ENCODE results near the gene AGAP3.

AGAP3 gene

DNA sequence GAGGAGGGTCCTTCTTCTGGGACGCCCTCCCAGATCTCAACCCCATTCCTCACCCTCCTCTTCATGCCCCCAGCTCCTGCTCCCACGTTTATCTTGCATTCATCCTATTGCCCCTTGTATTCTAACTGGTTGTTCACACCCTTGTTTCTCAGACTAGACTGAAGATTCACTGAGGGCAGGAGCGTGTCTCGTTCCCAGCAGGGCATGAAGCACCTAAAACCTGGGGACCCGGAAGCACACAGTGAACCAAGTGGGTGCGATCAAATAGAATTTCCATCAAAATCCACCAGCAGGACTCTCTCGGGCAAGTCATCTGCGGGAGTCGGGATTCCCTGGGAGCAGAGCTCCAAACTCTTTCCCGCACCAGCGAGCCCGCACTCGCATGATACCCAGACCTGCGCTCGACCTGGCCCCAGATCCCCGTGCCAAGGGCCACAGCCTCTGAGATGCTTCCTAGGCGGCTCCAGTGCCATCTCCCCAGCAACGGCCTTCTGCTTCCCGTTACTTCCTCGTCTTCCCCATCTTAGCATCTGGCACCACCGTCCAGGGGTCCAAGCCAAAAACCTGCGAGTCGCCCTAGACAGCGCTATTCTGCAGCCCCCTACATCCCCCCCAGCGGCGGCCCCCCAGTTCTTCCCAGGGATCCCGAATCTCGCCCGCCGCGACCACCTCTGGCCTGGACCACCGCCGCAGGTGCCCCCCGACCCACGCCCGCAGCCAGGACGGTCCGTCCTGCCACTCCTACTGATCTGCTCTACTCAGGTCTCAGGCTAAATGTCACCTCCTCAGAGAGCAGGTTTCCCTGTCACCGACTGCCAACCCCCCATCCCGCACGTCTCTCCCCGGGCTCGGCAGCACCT, 87.3 kb downstream of the AGAP3 start:
- Histone ChIP-seq H3K36me3 (ENCODE audit: insufficient read depth, low read depth, low read length) (no peaks in the 10 kb centered on the region), H3K27me3 (ENCODE audit: insufficient read depth, low read length) (peaks cover 77% of the 10 kb centered on the region), H3K9me3 (ENCODE audit: insufficient read depth, low read depth, low read length) (no peaks in the 10 kb centered on the region), H3K4me3 (ENCODE audit: low read length) (no peak overlapping the region), H3K4me1 (ENCODE audit: insufficient read depth, low read length) (0 out of 2 replicates have a peak, but pooled peaks cover under 1% of the 10 kb centered on the region), H3K27ac (ENCODE audit: low read length) (no peak overlapping the region), H3K9ac (ENCODE audit: low read depth, low read length) (no peak overlapping the region)

DNA sequence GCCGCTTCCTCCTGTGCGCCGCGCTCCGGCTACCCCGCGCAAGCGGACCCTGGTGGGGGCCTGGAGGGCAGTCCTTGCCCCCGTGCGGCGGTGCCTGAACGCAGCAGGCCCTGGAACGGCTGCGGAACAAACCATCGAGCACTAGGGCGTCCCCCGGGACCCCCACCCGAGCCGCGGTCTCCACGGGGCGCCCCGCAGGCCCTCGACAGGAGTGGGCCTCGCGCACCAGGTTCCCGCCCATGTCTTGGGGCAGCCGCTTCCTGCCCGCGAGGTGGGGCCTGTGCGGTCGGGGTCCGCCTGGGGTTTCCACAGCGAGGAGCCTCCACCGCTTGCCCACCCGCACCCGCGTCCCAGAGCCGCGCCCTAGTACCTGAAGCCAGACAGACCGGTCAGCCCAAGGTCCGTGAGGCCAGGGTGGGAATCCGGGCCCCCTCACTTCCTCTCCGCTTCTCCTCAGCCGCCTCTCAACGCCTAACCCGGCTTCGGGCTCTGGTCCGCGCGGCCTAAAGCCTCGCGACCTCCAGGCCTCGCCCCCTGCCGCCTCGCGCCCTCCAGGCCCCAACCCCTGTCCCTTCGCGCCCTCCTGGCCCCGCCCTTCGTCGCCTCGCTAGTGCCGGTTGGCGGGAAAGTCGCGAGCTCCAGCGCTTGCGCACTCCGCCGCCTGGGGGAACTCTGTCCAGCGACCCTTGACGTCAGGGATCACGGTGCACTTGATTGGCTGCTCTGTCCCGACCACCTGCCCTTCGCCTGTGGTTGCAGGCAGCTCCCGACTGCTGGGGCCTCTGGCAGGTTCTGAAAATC, 88.2 kb downstream of the AGAP3 start:
- H3K4me1 ChIP-seq (ENCODE audit: insufficient read depth, low read length), result no peaks in the 10 kb centered on the region
- no peaks in the 10 kb centered on the region for H3K36me3 ChIP-seq (ENCODE audit: insufficient read depth, low read depth, low read length)
- H3K4me3 ChIP-seq (ENCODE audit: low read length), result no peak overlapping the region
- no peak overlapping the region for H3K27ac ChIP-seq (ENCODE audit: low read length)
- peaks cover 69% of the 10 kb centered on the region for H3K27me3 ChIP-seq (ENCODE audit: insufficient read depth, low read length)
- H3K9ac ChIP-seq (ENCODE audit: low read depth, low read length), result no peak overlapping the region
- no peaks in the 10 kb centered on the region for H3K9me3 ChIP-seq (ENCODE audit: insufficient read depth, low read depth, low read length)

DNA sequence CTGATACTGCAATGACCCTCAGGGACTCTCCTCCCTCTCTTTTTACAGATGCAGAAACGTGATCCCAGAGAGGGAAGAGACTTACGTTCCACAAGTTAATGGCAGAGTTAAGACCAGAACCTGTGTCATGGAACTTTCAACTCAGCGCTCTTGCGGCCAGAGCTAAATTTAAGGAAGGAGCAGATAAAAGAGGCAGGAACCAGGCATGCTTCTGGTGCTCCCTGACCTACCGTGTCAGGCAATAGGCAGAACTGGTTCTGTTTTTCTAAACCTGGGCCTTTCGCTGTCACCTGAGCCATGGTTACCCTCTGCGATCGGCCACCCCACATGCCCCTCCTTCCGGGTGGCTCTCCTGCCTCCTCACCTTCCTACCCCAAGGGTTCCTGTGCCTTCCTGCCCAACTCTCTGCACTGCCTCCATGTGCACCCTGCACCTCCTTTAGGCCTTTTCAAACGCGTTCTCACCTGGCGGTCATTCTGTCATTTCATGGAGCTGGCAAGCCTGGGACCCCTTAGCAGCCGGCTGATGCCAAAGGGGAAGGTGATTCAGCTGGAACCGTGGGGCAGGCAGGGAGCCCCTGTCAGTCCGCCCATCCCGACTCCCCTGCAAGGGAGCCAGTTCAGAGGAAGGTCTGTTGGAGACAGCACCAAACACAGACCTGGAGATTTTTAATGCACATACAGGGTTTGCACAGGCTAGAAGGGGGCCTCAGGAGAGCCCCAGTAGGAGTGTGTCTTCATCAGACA, 88.9 kb downstream of the AGAP3 start:
- Histone ChIP-seq H3K27me3 (ENCODE audit: insufficient read depth, low read length) (peaks cover 61% of the 10 kb centered on the region), H3K4me3 (ENCODE audit: low read length) (no peak overlapping the region), H3K27ac (ENCODE audit: low read length) (no peak overlapping the region), H3K4me1 (ENCODE audit: insufficient read depth, low read length) (no peaks in the 10 kb centered on the region), H3K9ac (ENCODE audit: low read depth, low read length) (no peak overlapping the region), H3K9me3 (ENCODE audit: insufficient read depth, low read depth, low read length) (no peaks in the 10 kb centered on the region), H3K36me3 (ENCODE audit: insufficient read depth, low read depth, low read length) (no peaks in the 10 kb centered on the region)

DNA sequence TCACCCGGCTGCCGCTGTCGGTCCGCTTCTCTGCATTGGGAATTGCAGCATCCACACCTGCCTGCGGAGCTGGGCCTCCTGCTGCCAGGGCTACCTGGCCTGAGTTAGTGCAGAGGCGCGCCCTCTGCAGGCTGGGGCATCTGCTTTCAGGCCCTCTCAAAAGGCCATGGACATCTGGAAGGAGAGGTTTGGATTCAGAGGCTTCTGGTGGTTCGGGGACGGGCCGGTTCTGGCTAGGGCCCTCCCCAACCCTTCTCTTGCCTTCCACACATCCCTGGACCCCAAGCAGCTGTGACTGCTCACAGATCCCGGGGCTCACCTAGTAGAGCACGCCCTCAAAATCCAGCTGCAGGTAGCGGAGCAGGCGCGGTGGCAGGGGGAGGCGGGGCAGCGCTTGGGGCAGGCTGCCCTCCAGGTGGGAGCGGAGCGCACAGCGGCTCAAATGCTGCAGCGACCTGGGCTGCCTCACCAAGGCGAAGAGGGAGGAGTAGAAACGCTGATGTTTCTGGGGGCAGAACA, 89.6 kb downstream of the AGAP3 start:
- no peaks in the 10 kb centered on the region for H3K4me1 ChIP-seq (ENCODE audit: insufficient read depth, low read length)
- H3K36me3 ChIP-seq (ENCODE audit: insufficient read depth, low read depth, low read length), result no peaks in the 10 kb centered on the region
- H3K9ac ChIP-seq (ENCODE audit: low read depth, low read length), result no peak overlapping the region
- H3K4me3 ChIP-seq (ENCODE audit: low read length), result no peak overlapping the region; the same call in 1 of the 2 replicates
- peaks cover 55% of the 10 kb centered on the region for H3K27me3 ChIP-seq (ENCODE audit: insufficient read depth, low read length)
- H3K9me3 ChIP-seq (ENCODE audit: insufficient read depth, low read depth, low read length), result no peaks in the 10 kb centered on the region
- H3K27ac ChIP-seq (ENCODE audit: low read length), result no peak overlapping the region

DNA sequence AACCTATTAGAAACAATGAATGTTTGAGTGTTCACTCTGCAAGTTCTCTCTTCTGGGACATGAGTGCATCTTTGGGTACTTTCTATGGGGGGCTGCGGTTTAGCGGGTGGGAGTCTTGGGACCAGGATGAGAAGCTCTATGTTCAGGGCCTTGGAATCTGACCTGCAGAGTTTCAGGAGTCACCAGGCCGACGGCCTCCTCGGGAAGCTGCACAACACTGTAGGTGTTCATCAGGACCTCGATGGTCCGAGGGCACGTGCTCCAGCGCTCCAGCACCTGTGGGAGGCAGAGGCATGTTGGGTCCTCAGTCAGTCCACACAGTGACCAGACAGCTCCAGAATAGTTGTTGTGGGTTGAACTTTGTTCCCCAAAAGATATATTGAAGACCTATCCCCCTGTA, 90.1 kb downstream of the AGAP3 start:
- H3K4me3 ChIP-seq (ENCODE audit: low read length), result no peak overlapping the region; the same call in 1 of the 2 replicates
- H3K27me3 ChIP-seq (ENCODE audit: insufficient read depth, low read length), result peaks cover 49% of the 10 kb centered on the region
- no peaks in the 10 kb centered on the region for H3K4me1 ChIP-seq (ENCODE audit: insufficient read depth, low read length)
- no peaks in the 10 kb centered on the region for H3K9me3 ChIP-seq (ENCODE audit: insufficient read depth, low read depth, low read length)
- H3K27ac ChIP-seq (ENCODE audit: low read length), result no peak overlapping the region
- no peaks in the 10 kb centered on the region for H3K36me3 ChIP-seq (ENCODE audit: insufficient read depth, low read depth, low read length)
- no peak overlapping the region for H3K9ac ChIP-seq (ENCODE audit: low read depth, low read length)

DNA sequence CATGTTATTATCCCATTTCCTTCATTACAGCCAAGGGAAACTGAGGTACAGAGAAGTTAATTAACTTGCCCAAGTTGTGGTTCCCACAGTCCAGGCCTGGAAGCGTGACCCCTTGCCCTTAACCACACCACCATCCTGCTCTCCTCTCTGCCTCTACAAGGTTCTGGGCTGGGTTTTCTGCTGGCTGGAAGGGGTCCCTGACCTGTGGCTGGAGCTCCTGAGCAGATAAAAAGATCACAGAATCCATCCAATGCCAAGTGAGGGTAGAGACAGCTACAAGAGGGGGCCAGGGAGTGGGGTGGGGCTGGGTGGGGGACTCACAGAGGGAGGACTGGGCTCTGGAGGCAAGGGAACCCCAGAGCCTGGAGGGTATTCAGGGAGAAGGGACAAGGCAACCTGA, 91.0 kb downstream of the AGAP3 start:
- Histone ChIP-seq H3K27me3 (ENCODE audit: insufficient read depth, low read length) (peaks cover 41% of the 10 kb centered on the region), H3K36me3 (ENCODE audit: insufficient read depth, low read depth, low read length) (no peaks in the 10 kb centered on the region), H3K4me1 (ENCODE audit: insufficient read depth, low read length) (no peaks in the 10 kb centered on the region), H3K9ac (ENCODE audit: low read depth, low read length) (no peak overlapping the region), H3K27ac (ENCODE audit: low read length) (no peak overlapping the region), H3K4me3 (ENCODE audit: low read length) (no peak overlapping the region), H3K9me3 (ENCODE audit: insufficient read depth, low read depth, low read length) (no peaks in the 10 kb centered on the region)

DNA sequence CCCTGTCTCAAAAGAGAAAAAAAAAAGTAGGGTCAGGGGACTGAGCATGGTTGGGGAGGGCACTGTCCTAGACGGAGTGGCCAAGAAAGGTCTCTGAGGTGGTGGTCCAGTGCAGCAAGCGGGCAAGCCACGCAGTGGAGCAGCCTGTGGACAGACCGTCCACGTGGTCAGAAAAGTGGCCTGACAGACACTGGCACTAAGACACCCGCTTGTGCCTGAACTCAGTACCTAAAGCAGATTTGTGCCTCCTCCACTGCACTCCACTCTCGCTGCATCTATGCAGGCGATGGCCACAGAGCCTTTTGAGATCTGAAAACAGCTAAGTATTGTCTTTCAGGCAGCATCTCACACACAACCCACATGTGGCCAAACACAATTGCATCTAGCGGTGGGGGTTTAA, 92.0 kb downstream of the AGAP3 start:
- H3K27ac ChIP-seq (ENCODE audit: low read length), result no peak overlapping the region
- H3K4me3 ChIP-seq (ENCODE audit: low read length), result no peak overlapping the region
- peaks cover 37% of the 10 kb centered on the region for H3K27me3 ChIP-seq (ENCODE audit: insufficient read depth, low read length)
- H3K9me3 ChIP-seq (ENCODE audit: insufficient read depth, low read depth, low read length), result no peaks in the 10 kb centered on the region
- no peaks in the 10 kb centered on the region for H3K4me1 ChIP-seq (ENCODE audit: insufficient read depth, low read length)
- H3K9ac ChIP-seq (ENCODE audit: low read depth, low read length), result no peak overlapping the region
- H3K36me3 ChIP-seq (ENCODE audit: insufficient read depth, low read depth, low read length), result no peaks in the 10 kb centered on the region

DNA sequence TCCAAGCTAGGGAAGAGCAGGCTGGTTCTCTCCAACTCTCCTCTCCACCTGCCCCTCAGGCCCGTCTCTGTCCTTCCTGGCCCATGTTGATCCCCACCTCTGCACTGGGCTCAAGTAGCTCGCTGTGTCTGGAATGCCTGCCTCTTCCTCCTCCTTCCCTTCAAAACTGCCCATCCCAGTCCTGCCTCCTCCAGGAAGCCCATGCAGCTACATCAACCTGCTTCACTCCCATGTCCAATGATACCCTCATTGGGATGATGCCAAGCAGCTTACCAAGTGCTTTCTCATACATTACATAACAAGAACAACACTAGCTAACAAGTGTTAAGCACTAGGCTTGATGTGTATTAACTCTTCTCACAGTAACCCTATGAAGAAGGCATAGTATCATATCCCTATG, 92.6 kb downstream of the AGAP3 start:
- Histone ChIP-seq H3K4me1 (ENCODE audit: insufficient read depth, low read length) (no peaks in the 10 kb centered on the region), H3K9me3 (ENCODE audit: insufficient read depth, low read depth, low read length) (no peaks in the 10 kb centered on the region), H3K27me3 (ENCODE audit: insufficient read depth, low read length) (peaks cover 32% of the 10 kb centered on the region), H3K9ac (ENCODE audit: low read depth, low read length) (no peak overlapping the region), H3K27ac (ENCODE audit: low read length) (no peak overlapping the region), H3K4me3 (ENCODE audit: low read length) (no peak overlapping the region), H3K36me3 (ENCODE audit: insufficient read depth, low read depth, low read length) (no peaks in the 10 kb centered on the region)

DNA sequence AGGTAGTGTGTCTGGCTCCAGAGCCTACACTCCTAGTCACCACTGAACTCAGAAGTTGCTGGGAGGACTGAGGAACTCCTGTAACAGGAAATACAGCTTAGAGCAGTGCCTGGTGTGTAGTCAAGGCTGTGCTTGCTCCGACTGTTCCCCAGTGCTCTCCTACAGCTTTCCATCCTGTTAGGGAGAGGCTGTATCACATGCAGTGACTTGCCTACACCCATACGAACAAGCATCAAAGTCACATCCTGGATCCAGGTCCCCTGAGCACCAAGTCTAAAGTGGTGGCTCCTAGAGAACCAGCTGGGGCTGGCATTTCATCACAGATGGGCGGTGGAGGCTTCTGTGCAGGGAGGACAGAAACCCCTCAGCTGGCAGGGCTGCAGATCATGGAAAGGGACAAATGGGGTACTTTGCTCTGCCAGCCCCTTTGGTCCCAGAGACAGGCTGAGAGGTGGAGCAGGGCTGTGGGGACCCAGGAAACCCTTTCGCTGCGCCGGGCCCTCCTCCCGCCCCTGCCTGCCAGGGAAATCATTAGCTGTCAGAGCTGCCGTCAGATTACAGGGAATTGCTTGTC, 93.1 kb downstream of the AGAP3 start:
- H3K27ac ChIP-seq (ENCODE audit: low read length), result no peak overlapping the region
- peaks cover 31% of the 10 kb centered on the region for H3K27me3 ChIP-seq (ENCODE audit: insufficient read depth, low read length)

DNA sequence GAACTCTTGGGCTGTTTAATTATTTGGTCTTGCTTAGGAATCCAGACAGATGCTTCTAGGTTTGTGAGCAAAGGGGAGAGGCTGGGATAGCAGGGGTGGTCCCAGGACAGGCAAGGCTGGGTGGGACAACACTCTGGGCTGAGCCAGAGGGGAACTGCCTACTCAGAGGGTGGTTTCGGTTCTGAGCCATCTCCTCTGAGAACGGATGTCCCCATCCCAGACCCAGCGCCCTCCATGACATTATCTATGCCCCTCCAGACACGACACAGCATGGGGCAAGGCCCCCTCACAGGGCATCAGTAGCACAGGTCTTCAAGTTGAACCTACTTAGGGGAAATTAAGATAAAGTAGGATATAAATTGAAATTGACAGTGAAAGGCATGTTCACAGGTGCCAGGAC, 93.7 kb downstream of the AGAP3 start:
- Histone ChIP-seq H3K4me1 (ENCODE audit: insufficient read depth, low read length) (no peaks in the 10 kb centered on the region), H3K4me3 (ENCODE audit: low read length) (no peak overlapping the region), H3K27ac (ENCODE audit: low read length) (no peak overlapping the region), H3K27me3 (ENCODE audit: insufficient read depth, low read length) (peaks cover 29% of the 10 kb centered on the region), H3K9ac (ENCODE audit: low read depth, low read length) (no peak overlapping the region), H3K9me3 (ENCODE audit: insufficient read depth, low read depth, low read length) (no peaks in the 10 kb centered on the region), H3K36me3 (ENCODE audit: insufficient read depth, low read depth, low read length) (no peaks in the 10 kb centered on the region)

More for the DNA sequence above, 93.1 kb downstream of the AGAP3 start:
- no peak overlapping the region for H3K4me3 ChIP-seq (ENCODE audit: low read length)
- H3K36me3 ChIP-seq (ENCODE audit: insufficient read depth, low read depth, low read length), result no peaks in the 10 kb centered on the region
- no peak overlapping the region for H3K9ac ChIP-seq (ENCODE audit: low read depth, low read length)
- H3K9me3 ChIP-seq (ENCODE audit: insufficient read depth, low read depth, low read length), result no peaks in the 10 kb centered on the region
- H3K4me1 ChIP-seq (ENCODE audit: insufficient read depth, low read length), result no peaks in the 10 kb centered on the region

DNA sequence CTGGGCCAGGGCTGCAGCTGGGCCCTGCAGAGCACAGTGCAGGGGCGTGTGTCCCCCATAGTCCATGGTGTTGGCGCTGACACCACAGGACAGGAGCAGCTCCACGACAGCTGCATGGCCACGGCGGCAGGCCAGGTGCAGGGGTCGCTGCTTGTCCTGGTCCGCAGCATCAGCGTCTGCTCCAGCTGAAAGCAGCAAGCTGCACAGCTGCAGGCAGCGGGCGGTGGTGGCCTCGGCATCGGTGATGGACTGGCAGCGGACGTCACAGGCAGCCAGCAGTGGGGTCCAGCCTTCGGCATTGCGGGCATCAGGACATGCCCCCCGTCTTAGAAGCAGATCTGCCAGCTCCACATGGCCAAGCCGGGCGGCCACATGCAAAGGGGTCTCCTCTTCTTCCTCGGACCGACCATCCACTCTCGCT, 94.7 kb downstream of the AGAP3 start:
- Histone ChIP-seq H3K9ac (ENCODE audit: low read depth, low read length) (no peak overlapping the region), H3K4me3 (ENCODE audit: low read length) (no peak overlapping the region), H3K27ac (ENCODE audit: low read length) (no peak overlapping the region), H3K36me3 (ENCODE audit: insufficient read depth, low read depth, low read length) (no peaks in the 10 kb centered on the region), H3K27me3 (ENCODE audit: insufficient read depth, low read length) (peaks cover 18% of the 10 kb centered on the region), H3K9me3 (ENCODE audit: insufficient read depth, low read depth, low read length) (no peaks in the 10 kb centered on the region), H3K4me1 (ENCODE audit: insufficient read depth, low read length) (no peaks in the 10 kb centered on the region)
